SH-SY5Y (cell line): ENCODE data around the gene RPS6KA4.

Experiments used
- GATA2 ChIP-seq: IDR thresholded peaks from 2 replicates; pipeline ENCODE4 v1.6.1; 2011; ENCODE audit warnings: mild to moderate bottlenecking, low read depth, low read length
- GATA3 ChIP-seq: IDR thresholded peaks from 2 replicates; pipeline ENCODE4 v1.6.1; 2011; ENCODE audit warnings: low read depth, mild to moderate bottlenecking, low read length, moderate library complexity

- TF ChIP-seq GATA2 (no peak), GATA3 (no peak)
Observed at GRCh38 chr11:64389851-64390250, 30.9 kb downstream of the RPS6KA4 start.
